GM23248 (cell line): ENCODE results near the gene GRB10. TPM values are rescaled to one million over a fixed set of nuclear protein-coding genes. Genes with fewer than 3 reads are reported as not detected.

Source experiments
- DNase-seq: peaks from one replicate; pipeline ENCODE4 v3.0.0-alpha.2; 2015
- H2AFZ ChIP-seq: fragments of 200-600 bp; sonication (generic); 2 replicates; pipeline ENCODE4 v1.6.1; 2016; ENCODE audit warnings: antibody characterized with exemption
- H3F3A ChIP-seq: fragments of 200-600 bp; sonication (generic); 2 replicates; pipeline ENCODE4 v1.6.1; 2016; ENCODE audit warnings: mild to moderate bottlenecking, antibody characterized with exemption, mixed run types; ENCODE audit not compliant: insufficient read depth
- H3K27ac ChIP-seq: fragments of 200-600 bp; sonication (generic); 2 replicates; pipeline ENCODE4 v1.5.1; 2016; ENCODE audit warnings: mild to moderate bottlenecking
- H3K27me3 ChIP-seq: fragments of 200-600 bp; sonication (generic); replicated peaks from 2 replicates; pipeline ENCODE4 v1.6.1; 2016; ENCODE audit warnings: mild to moderate bottlenecking; ENCODE audit not compliant: insufficient read depth
- H3K36me3 ChIP-seq: fragments of 200-600 bp; sonication (generic); 2 replicates; pipeline ENCODE4 v1.6.1; 2016; ENCODE audit warnings: low read depth, mild to moderate bottlenecking
- H3K4me1 ChIP-seq: fragments of 200-600 bp; sonication (generic); 2 replicates; pipeline ENCODE4 v1.6.1; 2016; ENCODE audit warnings: mild to moderate bottlenecking; ENCODE audit not compliant: insufficient read depth
- H3K4me2 ChIP-seq: fragments of 200-600 bp; sonication (generic); one replicate; pipeline ENCODE4 v1.6.1; 2016; ENCODE audit warnings: mild to moderate bottlenecking; ENCODE audit not compliant: unreplicated experiment
- H3K4me3 ChIP-seq: fragments of 200-600 bp; sonication (generic); 2 replicates; pipeline ENCODE4 v1.5.1; 2016; ENCODE audit warnings: mild to moderate bottlenecking
- H3K79me2 ChIP-seq: fragments of 200-600 bp; sonication (generic); 2 replicates; pipeline ENCODE4 v1.6.1; 2016; ENCODE audit warnings: mild to moderate bottlenecking; ENCODE audit not compliant: insufficient read depth
- H3K9ac ChIP-seq: fragments of 200-600 bp; sonication (generic); 2 replicates; pipeline ENCODE4 v1.6.1; 2016; ENCODE audit warnings: mild to moderate bottlenecking
- H3K9me2 ChIP-seq: fragments of 200-600 bp; sonication (generic); 2 replicates; pipeline ENCODE4 v1.6.1; 2016; ENCODE audit warnings: mixed run types, mild to moderate bottlenecking, moderate library complexity; ENCODE audit not compliant: insufficient read depth
- H3K9me3 ChIP-seq: fragments of 200-600 bp; sonication (generic); one replicate; pipeline ENCODE4 v1.6.1; 2017; ENCODE audit warnings: low read depth
- H4K20me1 ChIP-seq: fragments of 200-600 bp; sonication (generic); 2 replicates; pipeline ENCODE4 v1.6.0; 2016; ENCODE audit not compliant: insufficient read depth
- EZH2 ChIP-seq: fragments of 200-600 bp; sonication (generic); IDR thresholded peaks from 2 replicates; pipeline ENCODE4 v1.6.1; 2018; ENCODE audit warnings: antibody characterized with exemption, mild to moderate bottlenecking; ENCODE audit not compliant: insufficient read depth, poor library complexity, severe bottlenecking
- EZH2phosphoT487 ChIP-seq: fragments of 200-600 bp; sonication (generic); IDR thresholded peaks from 2 replicates; pipeline ENCODE4 v1.6.1; 2018; ENCODE audit warnings: antibody characterized with exemption, moderate library complexity, mild to moderate bottlenecking, low read depth; ENCODE audit not compliant: insufficient read depth
- WGBS, 2 experiments: methylation state at CpG; one replicate each; pipeline ENCODE4 v1.1.6; 2015 to 2017; ENCODE audit warnings: low lambda C conversion rate in 2 of 2, low coverage in 1 of 2; ENCODE audit errors: missing lambda C conversion rate in 2 of 2; 5-methylcytosine and 5-hydroxymethylcytosine counted together
- in situ Hi-C: fragments of 300-500 bp; cut with MboI; formaldehyde crosslinking; loops from 2 replicates; pipeline ENCODE4 v1.15.0; 2020
- polyA plus RNA-seq: library from polyadenylated mRNA; unstranded; fragments of >200 nt; fragmentation: Nextera tagmentation; extraction: Ambion mirVana; gene quantifications from 2 replicates; pipeline ENCODE4 v1.2.1, GENCODE V29; 2016
- total RNA-seq: library from RNA; depleted of rRNA; stranded (reverse); fragments of >200 nt; shearing (Covaris generic); gene quantifications from 2 replicates; pipeline ENCODE4 v1.2.3, GENCODE V29; 2014

The GRB10 gene
- total and polyA plus RNA-seq, 2 experiments from 2014 or later = 12.9 to 25.9 TPM

GRCh38 chr7:50631100-50631499 lies 151.6 kb downstream of the GRB10 start:
- no peaks in the 10 kb centered on the region for H3K4me1 ChIP-seq
- 0 out of 2 replicates have a peak, but pooled peaks cover 7% of the 10 kb centered on the region for H4K20me1 ChIP-seq
- H2AFZ ChIP-seq = no peak overlapping the region
- in situ Hi-C loops = no loop called here
- H3K4me2 ChIP-seq = no peak overlapping the region
- H3K36me3 ChIP-seq = peaks cover under 1% of the 10 kb centered on the region; the same call in 1 of the 2 replicates
- no peak overlapping the region for H3K9ac ChIP-seq
- 85 to 89% methylated on average over 6 of the region's 6 CpGs for WGBS, 2 experiments
- no peak overlapping the region for H3K27ac ChIP-seq
- no peaks in the 10 kb centered on the region for H3K27me3 ChIP-seq
- H3K9me3 ChIP-seq = no peaks in the 10 kb centered on the region
- no peaks in the 10 kb centered on the region for H3K9me2 ChIP-seq
- no peak overlapping the region for H3K4me3 ChIP-seq
- no peak for DNase-seq
- H3F3A ChIP-seq = no peaks in the 10 kb centered on the region
- peaks cover 50% of the 10 kb centered on the region for H3K79me2 ChIP-seq
- no peak for TF ChIP-seq EZH2
- TF ChIP-seq EZH2phosphoT487 = no peak

DNA sequence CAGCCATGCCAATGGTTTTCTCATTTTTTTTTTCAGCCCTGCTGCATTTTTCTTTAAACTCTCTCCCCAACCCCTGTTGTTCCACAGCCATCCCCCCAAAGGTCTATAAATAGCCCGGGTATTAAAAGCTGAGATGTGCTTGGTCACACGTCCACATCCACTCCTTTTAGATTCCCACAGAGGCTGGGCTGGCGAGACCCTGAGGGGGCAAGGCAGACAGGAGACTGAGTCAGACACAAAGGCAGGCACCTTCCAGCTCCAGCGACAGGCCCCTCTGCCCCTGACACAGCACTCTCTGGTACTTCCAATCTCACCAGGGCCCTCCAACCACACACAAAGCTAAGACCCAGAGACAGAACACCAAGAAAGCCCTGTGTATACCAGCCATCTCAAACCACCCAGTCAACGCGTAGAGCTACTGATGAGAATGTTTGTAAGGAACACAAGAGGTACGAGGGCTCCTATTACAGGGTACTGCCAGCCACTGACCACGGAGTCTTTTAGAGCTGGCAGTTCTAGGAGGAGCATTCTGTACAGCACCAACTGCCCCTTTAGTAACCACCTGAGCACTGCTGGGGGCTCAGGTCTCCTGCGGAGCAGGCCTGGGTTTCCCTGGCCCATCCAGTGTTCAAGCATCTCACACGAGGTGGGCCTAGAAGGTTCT lies 153.3 kb downstream of the GRB10 start:
- peaks cover 36% of the 10 kb centered on the region for H3K79me2 ChIP-seq
- 0 out of 2 replicates have a peak, but pooled peaks cover 2% of the 10 kb centered on the region for H4K20me1 ChIP-seq

GRCh38 chr7:50628434-50629084 lies 154.1 kb downstream of the GRB10 start:
- H3K27ac ChIP-seq = no peak overlapping the region

More for the DNA sequence above, 153.3 kb downstream of the GRB10 start:
- in situ Hi-C loops = no loop called here
- H3F3A ChIP-seq = no peaks in the 10 kb centered on the region
- H3K4me2 ChIP-seq = no peak overlapping the region
- H3K27ac ChIP-seq = no peak overlapping the region
- no peaks in the 10 kb centered on the region for H3K9me3 ChIP-seq
- H3K36me3 ChIP-seq = peaks cover 9% of the 10 kb centered on the region; the same call in 1 of the 2 replicates
- H2AFZ ChIP-seq = no peak overlapping the region
- H3K9me2 ChIP-seq = no peaks in the 10 kb centered on the region
- DNase-seq = no peak
- H3K4me1 ChIP-seq = no peaks in the 10 kb centered on the region
- TF ChIP-seq EZH2phosphoT487 = no peak
- no peak for TF ChIP-seq EZH2
- 88% methylated on average over 10 of the region's 10 CpGs for WGBS, 2 experiments
- H3K27me3 ChIP-seq = no peaks in the 10 kb centered on the region
- H3K4me3 ChIP-seq = no peak overlapping the region
- no peak overlapping the region for H3K9ac ChIP-seq

DNA sequence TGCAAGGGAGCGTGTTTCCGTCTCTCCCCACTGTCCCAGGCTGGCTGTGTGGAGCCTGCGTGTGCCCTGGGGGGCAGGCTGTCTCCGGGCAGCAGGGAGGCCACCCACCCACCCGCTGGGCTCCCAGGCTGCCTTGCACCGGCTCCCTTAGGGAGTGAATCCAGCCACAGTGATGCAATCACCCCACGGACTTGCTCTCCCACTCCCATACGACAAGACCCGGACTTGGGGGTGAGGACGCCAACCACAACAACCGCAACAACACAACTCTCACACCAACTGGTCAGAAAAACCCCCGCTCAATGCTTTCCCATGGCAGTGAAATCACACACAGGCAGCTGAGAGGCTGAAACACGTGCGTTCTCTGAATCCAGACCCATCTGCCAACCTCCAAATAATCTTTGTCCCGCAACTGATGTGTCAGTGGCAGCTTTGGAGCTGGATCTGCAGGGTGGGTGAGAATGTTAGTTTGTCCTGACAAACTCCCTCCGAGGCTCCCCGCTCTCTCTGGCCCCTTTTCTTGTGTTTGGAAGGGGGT lies 154.8 kb downstream of the GRB10 start:
- Histone ChIP-seq H3K27ac (no peak overlapping the region), H3K9me2 (no peaks in the 10 kb centered on the region), H3K4me2 (no peak overlapping the region), H3K36me3 (peaks cover 9% of the 10 kb centered on the region; the same call in 1 of the 2 replicates), H3K4me1 (no peaks in the 10 kb centered on the region), H2AFZ (no peak overlapping the region), H3K27me3 (no peaks in the 10 kb centered on the region), H3K9me3 (no peaks in the 10 kb centered on the region), H3K9ac (no peak overlapping the region), H4K20me1 (no peaks in the 10 kb centered on the region), H3F3A (no peaks in the 10 kb centered on the region), H3K79me2 (peaks cover 22% of the 10 kb centered on the region), H3K4me3 (no peak overlapping the region)
- DNase-seq = no peak
- TF ChIP-seq EZH2 (no peak), EZH2phosphoT487 (no peak)
- in situ Hi-C loops = no loop called here
- WGBS, 2 experiments = 82 to 86% methylated on average over 16 to 17 of the region's 17 CpGs

More at GRCh38 chr7:50628434-50629084, 154.1 kb downstream of the GRB10 start:
- no peaks in the 10 kb centered on the region for H3F3A ChIP-seq
- no peak overlapping the region for H2AFZ ChIP-seq
- in situ Hi-C loops = no loop called here
- H3K79me2 ChIP-seq = peaks cover 28% of the 10 kb centered on the region
- peaks cover 9% of the 10 kb centered on the region; the same call in 1 of the 2 replicates for H3K36me3 ChIP-seq
- no peak for TF ChIP-seq EZH2phosphoT487
- H3K27me3 ChIP-seq = no peaks in the 10 kb centered on the region
- H3K9ac ChIP-seq = no peak overlapping the region
- H3K4me2 ChIP-seq = no peak overlapping the region
- 93 to 97% methylated on average over 6 of the region's 6 CpGs for WGBS, 2 experiments
- no peak for DNase-seq
- no peak overlapping the region for H3K4me3 ChIP-seq
- H3K4me1 ChIP-seq = no peaks in the 10 kb centered on the region
- no peaks in the 10 kb centered on the region for H3K9me3 ChIP-seq
- H3K9me2 ChIP-seq = no peaks in the 10 kb centered on the region
- H4K20me1 ChIP-seq = no peaks in the 10 kb centered on the region
